Measurements from ENCODE around the gene GNB3. TPM values are rescaled to one million over a fixed set of nuclear protein-coding genes. Genes with fewer than 3 reads are reported as not detected.

Gene GNB3
- total RNA-seq, 4 donors from 2014 or later, result under 0.01 to 18.3 (median 2.7) TPM; not detected in 1

DNA sequence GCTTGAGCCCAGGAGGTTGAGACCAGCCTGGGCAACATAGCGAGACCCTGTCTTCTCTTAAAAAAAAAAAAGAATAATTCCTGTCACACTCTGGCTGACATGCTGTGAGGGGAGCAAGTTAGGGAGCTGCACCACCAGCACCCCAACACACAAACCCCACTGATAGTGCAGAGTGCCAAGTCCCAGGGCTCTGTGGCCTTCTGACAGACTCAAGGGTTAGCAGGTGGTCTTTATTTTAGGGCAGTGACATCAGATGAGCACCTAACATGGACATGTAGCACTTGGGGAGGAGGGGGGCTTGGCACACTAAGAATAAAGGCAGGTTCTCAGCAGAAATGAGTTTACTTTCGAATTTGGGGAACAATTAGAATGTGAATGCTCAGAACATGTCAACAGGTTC, 18.1 kb downstream of the GNB3 start:
- H3K4me3 ChIP-seq, result no peak overlapping the region
- H3K27me3 ChIP-seq, result no peaks in the 10 kb centered on the region
- TF ChIP-seq POLR2A (IDR thresholded peaks at IDR 0.05), result no peak
- TF ChIP-seq CTCF (IDR thresholded peaks at IDR 0.05), result no peak
- H3K27ac ChIP-seq, result no peak overlapping the region
- no peaks in the 10 kb centered on the region for H3K36me3 ChIP-seq
- no peaks in the 10 kb centered on the region for H3K9me3 ChIP-seq
- DNase-seq, result no peak
- no peaks in the 10 kb centered on the region for H3K4me1 ChIP-seq
- intact Hi-C loops (cut with DNase I; ENCODE audit: low total_unique reads), result no loop called here

DNA sequence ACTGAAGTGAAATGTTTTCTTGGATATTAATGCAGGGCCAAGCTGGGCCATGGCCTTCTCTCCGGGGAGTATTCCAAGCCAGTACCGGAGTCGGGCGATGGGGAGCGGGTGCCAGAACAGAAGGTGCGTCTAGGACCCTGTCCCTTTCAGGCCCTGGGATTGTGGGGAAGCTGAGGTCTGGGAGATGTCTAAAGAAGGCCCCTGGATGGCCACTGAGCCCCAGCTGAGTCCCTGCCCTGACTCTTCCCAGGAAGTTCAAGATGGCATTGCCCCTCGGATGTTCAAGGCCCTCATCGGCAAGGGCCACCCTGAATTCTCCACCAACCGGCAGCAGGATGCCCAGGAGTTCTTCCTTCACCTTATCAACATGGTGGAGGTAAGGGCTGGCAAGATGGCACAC, 19.4 kb downstream of the GNB3 start:
- no peaks in the 10 kb centered on the region for H3K27me3 ChIP-seq
- no peaks in the 10 kb centered on the region for H3K36me3 ChIP-seq
- TF ChIP-seq CTCF (IDR thresholded peaks at IDR 0.05), result no peak
- no peak for TF ChIP-seq POLR2A (IDR thresholded peaks at IDR 0.05)
- DNase-seq, result no peak
- H3K27ac ChIP-seq, result no peak overlapping the region
- H3K4me1 ChIP-seq, result no peaks in the 10 kb centered on the region
- H3K9me3 ChIP-seq, result no peaks in the 10 kb centered on the region
- intact Hi-C loops (cut with DNase I; ENCODE audit: low total_unique reads), result no loop called here
- no peak overlapping the region for H3K4me3 ChIP-seq

- DNase-seq, result no peak
- TF ChIP-seq CTCF (IDR thresholded peaks at IDR 0.05) (no peak), POLR2A (IDR thresholded peaks at IDR 0.05) (no peak)
- Histone ChIP-seq H3K27ac (no peak overlapping the region), H3K9me3 (no peaks in the 10 kb centered on the region), H3K36me3 (no peaks in the 10 kb centered on the region), H3K4me3 (no peak overlapping the region), H3K27me3 (no peaks in the 10 kb centered on the region), H3K4me1 (no peaks in the 10 kb centered on the region)
- intact Hi-C loops (cut with DNase I; ENCODE audit: low total_unique reads), result no loop called here
These were observed 20.2 kb downstream of the GNB3 start for GRCh38 chr12:6860942-6861341.

GRCh38 chr12:6861391-6861790, 20.7 kb downstream of the GNB3 start:
- TF ChIP-seq POLR2A (IDR thresholded peaks at IDR 0.05), result no peak
- TF ChIP-seq CTCF (IDR thresholded peaks at IDR 0.05), result no peak
- Histone ChIP-seq H3K9me3 (no peaks in the 10 kb centered on the region), H3K27me3 (no peaks in the 10 kb centered on the region), H3K27ac (no peak overlapping the region), H3K36me3 (no peaks in the 10 kb centered on the region), H3K4me1 (no peaks in the 10 kb centered on the region), H3K4me3 (no peak overlapping the region)
- DNase-seq, result no peak
- intact Hi-C loops (cut with DNase I; ENCODE audit: low total_unique reads), result no loop called here

GRCh38 chr12:6863033-6863432, 22.3 kb downstream of the GNB3 start:
- H3K4me1 ChIP-seq, result no peaks in the 10 kb centered on the region
- no peak overlapping the region for H3K27ac ChIP-seq
- TF ChIP-seq POLR2A (IDR thresholded peaks at IDR 0.05), result no peak
- TF ChIP-seq CTCF (IDR thresholded peaks at IDR 0.05), result no peak
- no peaks in the 10 kb centered on the region for H3K9me3 ChIP-seq
- no peak overlapping the region for H3K4me3 ChIP-seq
- no peak for DNase-seq
- H3K36me3 ChIP-seq, result no peaks in the 10 kb centered on the region
- H3K27me3 ChIP-seq, result no peaks in the 10 kb centered on the region
- intact Hi-C loops (cut with DNase I; ENCODE audit: low total_unique reads), result no loop called here
